ENCODE measurements around the gene COL18A1. TPM values are rescaled to one million over a fixed set of nuclear protein-coding genes. Genes with fewer than 3 reads are reported as not detected.
A peak's percentile ranks its signal among the peaks of the same experiment; 100 is the strongest.

The COL18A1 gene
- total RNA-seq, 1 donor from 2014 or later = 52.6 TPM

DNA sequence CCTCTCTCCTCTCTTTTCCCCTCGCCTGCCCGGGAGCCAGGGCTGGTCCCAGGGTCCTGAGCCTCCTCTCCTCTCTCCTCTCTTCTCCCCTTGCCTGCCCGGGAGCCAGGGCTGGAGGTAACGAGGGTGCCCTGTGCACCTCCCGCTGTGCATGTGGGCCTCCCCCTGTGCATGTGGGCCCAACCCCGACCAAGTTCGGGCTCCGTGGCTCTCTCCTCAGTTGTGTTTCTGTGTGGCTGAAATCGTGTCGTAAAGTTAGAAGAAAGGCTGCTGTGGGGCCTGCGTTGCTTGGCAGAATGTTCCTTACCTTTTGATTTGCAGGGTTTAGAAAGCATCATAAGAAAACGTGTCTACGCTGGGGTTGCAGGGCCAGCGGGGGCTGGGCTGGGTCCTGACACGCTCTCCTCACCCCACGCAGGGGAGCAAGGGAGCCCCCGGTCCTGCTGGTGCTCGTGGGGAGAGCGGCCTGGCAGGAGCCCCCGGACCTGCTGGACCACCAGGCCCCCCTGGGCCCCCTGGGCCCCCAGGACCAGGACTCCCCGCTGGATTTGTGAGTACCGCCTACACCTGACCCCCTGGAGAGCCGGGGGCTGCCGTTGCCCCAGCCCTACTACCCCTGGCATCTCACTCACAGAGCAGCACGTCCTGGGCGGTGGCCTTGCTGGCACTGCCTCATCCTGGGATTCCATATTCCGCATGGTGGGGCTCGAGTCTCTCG, 81.6 kb downstream of the COL18A1 start:
- H3K9me3 Mint-ChIP-seq = no peaks in the 10 kb centered on the region
- Histone ChIP-seq H3K4me2 (no peak overlapping the region), H3K4me1 (peaks cover 19% of the 10 kb centered on the region), H3K27ac (no peak overlapping the region), H3K9ac (no peak overlapping the region), H4K20me1 (ENCODE audit: low read depth) (peaks cover 22% of the 10 kb centered on the region), H3K27me3 (no peaks in the 10 kb centered on the region), H3K79me2 (ENCODE audit: low read depth) (no peaks in the 10 kb centered on the region), H3K9me3 (ENCODE audit: low read depth) (no peaks in the 10 kb centered on the region), H2AFZ (replicated peaks) (no peak overlapping the region), H3K36me3 (no peaks in the 10 kb centered on the region), H3K4me3 (no peak overlapping the region), H3F3A (ENCODE audit: low read depth) (peaks cover 7% of the 10 kb centered on the region)
- DNase-seq (ENCODE audit: low spot score) = no peak
- H3K4me1 Mint-ChIP-seq = peaks cover 14% of the 10 kb centered on the region
- H3K27me3 Mint-ChIP-seq (ENCODE audit: insufficient read depth, low read depth) = no peaks in the 10 kb centered on the region
- TF ChIP-seq EZH2 (IDR thresholded peaks at IDR 0.05) (no peak), EZH2phosphoT487 (IDR thresholded peaks at IDR 0.05) (no peak), CTCF (IDR thresholded peaks at IDR 0.05) (no peak)
- H3K36me3 Mint-ChIP-seq = peaks cover 9% of the 10 kb centered on the region
- no peak overlapping the region for H3K4me3 Mint-ChIP-seq
- peak overlapping the region; percentile 63 for H3K27ac Mint-ChIP-seq

DNA sequence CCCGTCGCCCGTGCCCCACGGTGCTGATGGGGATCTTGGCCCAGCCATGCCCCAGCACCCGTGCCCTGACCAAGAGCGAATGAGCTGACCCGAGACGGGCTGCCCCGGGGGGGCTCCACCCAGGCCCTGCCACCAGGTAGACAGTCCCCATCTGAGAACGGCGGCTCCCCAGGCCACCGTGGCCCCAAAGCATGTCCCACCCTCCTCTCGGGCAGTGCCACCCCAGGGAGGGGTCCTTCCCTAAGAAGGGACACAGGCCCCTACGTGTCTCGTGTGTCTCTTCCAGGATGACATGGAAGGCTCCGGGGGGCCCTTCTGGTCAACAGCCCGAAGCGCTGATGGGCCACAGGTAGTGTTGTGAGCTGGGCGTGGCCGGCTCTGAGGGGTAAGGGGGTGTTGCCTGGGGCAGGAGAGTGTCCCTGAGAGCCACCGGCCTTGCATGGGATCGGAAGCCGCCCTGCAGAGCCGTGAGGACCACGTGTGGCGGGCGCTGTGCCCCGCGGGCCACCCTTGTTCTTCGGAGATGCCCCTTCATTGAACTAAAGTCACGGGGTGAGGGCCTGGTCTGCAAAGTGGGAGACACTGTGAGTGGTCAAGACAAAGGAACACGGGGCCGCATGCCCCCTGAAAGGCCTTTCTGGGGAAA, 82.3 kb downstream of the COL18A1 start:
- Histone ChIP-seq H2AFZ (replicated peaks) (no peak overlapping the region), H3K9ac (no peak overlapping the region), H3F3A (ENCODE audit: low read depth) (peaks cover 7% of the 10 kb centered on the region), H3K4me2 (no peak overlapping the region), H4K20me1 (ENCODE audit: low read depth) (peaks cover 22% of the 10 kb centered on the region), H3K79me2 (ENCODE audit: low read depth) (no peaks in the 10 kb centered on the region), H3K27ac (peak overlapping the region; percentile 5), H3K27me3 (no peaks in the 10 kb centered on the region), H3K36me3 (no peaks in the 10 kb centered on the region), H3K9me3 (ENCODE audit: low read depth) (no peaks in the 10 kb centered on the region), H3K4me3 (no peak overlapping the region), H3K4me1 (peaks cover 19% of the 10 kb centered on the region)
- no peak overlapping the region for H3K4me3 Mint-ChIP-seq
- no peaks in the 10 kb centered on the region for H3K9me3 Mint-ChIP-seq
- H3K27me3 Mint-ChIP-seq (ENCODE audit: insufficient read depth, low read depth) = no peaks in the 10 kb centered on the region
- TF ChIP-seq CTCF (IDR thresholded peaks at IDR 0.05) (no peak), EZH2 (IDR thresholded peaks at IDR 0.05) (no peak)
- H3K4me1 Mint-ChIP-seq = peaks cover 14% of the 10 kb centered on the region
- H3K36me3 Mint-ChIP-seq = peaks cover 9% of the 10 kb centered on the region
- no peak for DNase-seq (ENCODE audit: low spot score)
- no peak overlapping the region for H3K27ac Mint-ChIP-seq

- no peaks in the 10 kb centered on the region for H3K9me3 ChIP-seq (ENCODE audit: low read depth)
- H3K79me2 ChIP-seq (ENCODE audit: low read depth) = no peaks in the 10 kb centered on the region
- no peak overlapping the region for H3K9ac ChIP-seq
- no peak overlapping the region for H3K4me2 ChIP-seq
- Mint-ChIP-seq H3K9me3 (no peaks in the 10 kb centered on the region), H3K27me3 (ENCODE audit: insufficient read depth, low read depth) (no peaks in the 10 kb centered on the region), H3K4me3 (no peak overlapping the region), H3K36me3 (peaks cover 9% of the 10 kb centered on the region), H3K27ac (peak overlapping the region; percentile 25), H3K4me1 (peaks cover 14% of the 10 kb centered on the region)
- no peaks in the 10 kb centered on the region for H3K36me3 ChIP-seq
- H3K27me3 ChIP-seq = no peaks in the 10 kb centered on the region
- H4K20me1 ChIP-seq (ENCODE audit: low read depth) = peaks cover 22% of the 10 kb centered on the region
- H3F3A ChIP-seq (ENCODE audit: low read depth) = peaks cover 7% of the 10 kb centered on the region
- peaks cover 19% of the 10 kb centered on the region for H3K4me1 ChIP-seq
- TF ChIP-seq CTCF (IDR thresholded peaks at IDR 0.05) (no peak), EZH2 (IDR thresholded peaks at IDR 0.05) (no peak), EZH2phosphoT487 (IDR thresholded peaks at IDR 0.05) (no peak)
- no peak overlapping the region for H2AFZ ChIP-seq (replicated peaks)
- peak overlapping the region; percentile 5 for H3K27ac ChIP-seq
- H3K4me3 ChIP-seq = no peak overlapping the region
- DNase-seq (ENCODE audit: low spot score) = peak; percentile 48
These were observed 83.1 kb downstream of the COL18A1 start for GRCh38 chr21:45487891-45488600.
